Measurements from ENCODE around the gene MROH8. TPM values are rescaled to one million over a fixed set of nuclear protein-coding genes. Genes with fewer than 3 reads are reported as not detected.

The MROH8 gene
- polyA plus RNA-seq, 1 donor from 2014 or later: 3.2 TPM

Other genes with a start within 250 kb of the MROH8 start
- gene SAMHD1, start 227.8 kb downstream of the MROH8 start, polyA plus RNA-seq: 19.7 and 22.2 TPM in 2 replicates
- 5.1 and 6.0 TPM in 2 replicates for gene RBL1, start 83.6 kb downstream of the MROH8 start, polyA plus RNA-seq
- gene RPN2, start 218 bp downstream of the MROH8 start, polyA plus RNA-seq: 150 and 151 TPM in 2 replicates
- gene GHRH, start 82.3 kb upstream of the MROH8 start, polyA plus RNA-seq: not detected in 2 replicates
- 41.5 and 42.1 TPM in 2 replicates for gene MANBAL, start 110.1 kb upstream of the MROH8 start, polyA plus RNA-seq
- 39.0 and 49.5 TPM in 2 replicates for gene SRC, start 166.6 kb upstream of the MROH8 start, polyA plus RNA-seq